ENCODE measurements around the gene ZNF217.
"Not testable (repeated sequence)": the region's sequence is repeated elsewhere in the genome, so short reads cannot be mapped to it uniquely, and the experiment has no call there.

The ZNF217 gene

GRCh38 chr20:53583660-53584549 lies 9.7 kb downstream of the ZNF217 start:
- DNase-seq (ENCODE audit: low read depth, low spot score): not testable (repeated sequence)

GRCh38 chr20:53582574-53583351 lies 10.9 kb downstream of the ZNF217 start:
- peak; percentile 28 for DNase-seq (ENCODE audit: low read depth, low spot score)

GRCh38 chr20:53582251-53582570 lies 11.4 kb downstream of the ZNF217 start:
- DNase-seq (ENCODE audit: low read depth, low spot score): no peak

GRCh38 chr20:53581444-53582250 lies 12.0 kb downstream of the ZNF217 start:
- DNase-seq (ENCODE audit: low read depth, low spot score): no peak

- DNase-seq (ENCODE audit: low read depth, low spot score): no peak
These were observed 13.1 kb downstream of the ZNF217 start for GRCh38 chr20:53580376-53581111.

GRCh38 chr20:53579581-53580375 lies 13.9 kb downstream of the ZNF217 start:
- no peak for DNase-seq (ENCODE audit: low read depth, low spot score)

- DNase-seq (ENCODE audit: low read depth, low spot score): no peak
These were observed 14.4 kb downstream of the ZNF217 start for GRCh38 chr20:53579266-53579580.

- DNase-seq (ENCODE audit: low read depth, low spot score): peak; percentile 57
These were observed 15.0 kb downstream of the ZNF217 start for GRCh38 chr20:53578492-53579222.

- DNase-seq (ENCODE audit: low read depth, low spot score): no peak
These were observed 16.9 kb downstream of the ZNF217 start for GRCh38 chr20:53576586-53577318.

GRCh38 chr20:53576195-53576580 lies 17.5 kb downstream of the ZNF217 start:
- DNase-seq (ENCODE audit: low read depth, low spot score): no peak

- DNase-seq (ENCODE audit: low read depth, low spot score): no peak
These were observed 18.0 kb downstream of the ZNF217 start for GRCh38 chr20:53575481-53576194.

GRCh38 chr20:53574819-53575218 lies 18.8 kb downstream of the ZNF217 start:
- DNase-seq (ENCODE audit: low read depth, low spot score): no peak

GRCh38 chr20:53574259-53574789 lies 19.3 kb downstream of the ZNF217 start:
- DNase-seq (ENCODE audit: low read depth, low spot score): no peak

GRCh38 chr20:53571555-53572286 lies 21.9 kb downstream of the ZNF217 start:
- DNase-seq (ENCODE audit: low read depth, low spot score): no peak

- DNase-seq (ENCODE audit: low read depth, low spot score): no peak
These were observed 23.0 kb downstream of the ZNF217 start for GRCh38 chr20:53570446-53571276.

GRCh38 chr20:53569606-53570307 lies 23.9 kb downstream of the ZNF217 start:
- DNase-seq (ENCODE audit: low read depth, low spot score): no peak
